Testis (tissue), 3 donors: Measurements from ENCODE around the gene MYO18A. TPM values are rescaled to one million over a fixed set of nuclear protein-coding genes. Genes with fewer than 3 reads are reported as not detected.

ENCODE experiments used
- DNase-seq: peaks from one replicate; pipeline ENCODE4 v3.0.0-alpha.2; 2019
- H3K27ac ChIP-seq, 2 donors: fragments of 200-600 bp; sonication (generic); one replicate each; pipeline ENCODE4 v1.5.1; 2019
- H3K27me3 ChIP-seq: fragments of 200-600 bp; sonication (generic); one replicate; pipeline ENCODE4 v1.5.1; 2019
- H3K36me3 ChIP-seq: fragments of 200-600 bp; sonication (generic); one replicate; pipeline ENCODE4 v1.5.1; 2017; ENCODE audit warnings: low read depth; ENCODE audit errors: missing control alignments
- H3K4me1 ChIP-seq: fragments of 200-600 bp; sonication (generic); one replicate; pipeline ENCODE4 v1.5.1; 2019
- H3K4me3 ChIP-seq, 2 donors: fragments of 200-600 bp; sonication (generic); one replicate each; pipeline ENCODE4 v1.5.1; 2017 to 2019
- H3K9me3 ChIP-seq: fragments of 200-600 bp; sonication (generic); one replicate; pipeline ENCODE4 v1.5.1; 2017
- POLR2A ChIP-seq: fragments of 450-650 bp; IDR thresholded peaks from one replicate; pipeline ENCODE4 v1.6.1; 2017; ENCODE audit warnings: antibody characterized with exemption, mild to moderate bottlenecking, moderate library complexity
- WGBS, 2 donors: methylation state at CpG; one replicate each; pipeline ENCODE4 v1.1.5; 2018; 5-methylcytosine and 5-hydroxymethylcytosine counted together
- intact Hi-C: fragments of 100-400 bp; cut with DNase I; formaldehyde crosslinking; loops from one replicate; pipeline ENCODE4 v1.15.1; 2023; ENCODE audit warnings: low total_unique reads
- polyA plus RNA-seq: library from polyadenylated mRNA; stranded (reverse); fragments of 350-450 nt; fragmentation: Illumina TruSeq; extraction: RNeasy Lipid Tissue Mini Kit (QIAGEN cat#74804); gene quantifications from one replicate; pipeline ENCODE4 v1.2.3, GENCODE V29; 2014; ENCODE audit warnings: low read depth, low replicate concordance; ENCODE audit not compliant: insufficient read depth
- total RNA-seq, 2 donors: library from RNA; depleted of rRNA; stranded (reverse); fragments of >200 nt; gene quantifications; one replicate each; pipeline ENCODE4 v1.2.3, GENCODE V29; 2016
- TF ChIP-seq, protein P1 (sequence below), 3 experiments: fragments of 450-650 bp in 2 of 3; fragments of 200-600 bp in 1 of 3; sonication (generic) in 1 of 3; IDR thresholded peaks; one replicate each; pipeline ENCODE4 v1.5.1; 2016 to 2019; ENCODE audit warnings: antibody characterized with exemption in 3 of 3, mild to moderate bottlenecking in 2 of 3, moderate library complexity in 1 of 3

MYO18A gene
- total and polyA plus RNA-seq, 3 donors from 2014 or later: 89.1 to 154 (median 91.1) TPM

DNA sequence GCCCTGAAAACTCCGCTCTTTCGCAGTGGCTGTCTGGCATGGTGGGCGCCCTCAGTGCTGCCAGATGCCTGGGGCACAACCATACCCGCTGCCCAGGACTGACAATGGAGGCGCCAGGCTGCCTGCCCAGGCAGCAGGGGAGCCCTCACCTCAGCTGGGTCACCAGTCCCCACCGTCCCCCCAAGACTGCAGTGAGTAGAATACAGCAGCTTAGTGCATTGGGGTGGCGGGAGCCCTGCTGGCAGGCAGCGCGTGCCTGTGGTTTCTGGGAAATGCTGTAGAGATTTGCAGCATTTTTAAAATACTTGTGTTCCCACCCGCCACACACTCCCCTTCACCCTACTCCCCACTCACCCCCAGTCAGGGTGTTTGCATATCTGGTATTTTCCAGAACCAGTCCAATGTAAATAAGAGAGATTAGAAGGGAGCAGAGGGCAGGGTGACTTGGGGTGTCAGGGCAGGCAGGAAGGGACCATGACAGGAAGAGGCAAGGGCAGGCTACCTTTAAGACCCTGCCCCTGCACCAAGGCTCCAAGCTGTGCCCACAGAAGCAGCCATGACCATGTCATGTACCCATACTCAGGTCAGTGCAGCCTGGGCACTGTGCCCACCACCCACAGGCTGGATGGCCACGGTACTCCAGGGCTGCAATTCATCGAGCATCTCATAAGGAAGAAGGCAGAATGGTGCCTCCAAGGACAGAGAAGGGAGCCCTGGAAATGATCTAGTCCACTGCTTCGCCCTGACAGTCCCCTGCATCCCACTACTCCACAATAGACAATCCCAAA lies 21.5 kb downstream of the MYO18A start:
- Histone ChIP-seq H3K36me3 (no peaks in the 10 kb centered on the region), H3K4me3 (no peak overlapping the region), H3K9me3 (no peaks in the 10 kb centered on the region), H3K27me3 (no peaks in the 10 kb centered on the region), H3K27ac (peak overlapping the region in 1 of 2 donors; percentile 33), H3K4me1 (peaks cover 21% of the 10 kb centered on the region)
- no peak for TF ChIP-seq POLR2A
- TF ChIP-seq, protein P1, sequence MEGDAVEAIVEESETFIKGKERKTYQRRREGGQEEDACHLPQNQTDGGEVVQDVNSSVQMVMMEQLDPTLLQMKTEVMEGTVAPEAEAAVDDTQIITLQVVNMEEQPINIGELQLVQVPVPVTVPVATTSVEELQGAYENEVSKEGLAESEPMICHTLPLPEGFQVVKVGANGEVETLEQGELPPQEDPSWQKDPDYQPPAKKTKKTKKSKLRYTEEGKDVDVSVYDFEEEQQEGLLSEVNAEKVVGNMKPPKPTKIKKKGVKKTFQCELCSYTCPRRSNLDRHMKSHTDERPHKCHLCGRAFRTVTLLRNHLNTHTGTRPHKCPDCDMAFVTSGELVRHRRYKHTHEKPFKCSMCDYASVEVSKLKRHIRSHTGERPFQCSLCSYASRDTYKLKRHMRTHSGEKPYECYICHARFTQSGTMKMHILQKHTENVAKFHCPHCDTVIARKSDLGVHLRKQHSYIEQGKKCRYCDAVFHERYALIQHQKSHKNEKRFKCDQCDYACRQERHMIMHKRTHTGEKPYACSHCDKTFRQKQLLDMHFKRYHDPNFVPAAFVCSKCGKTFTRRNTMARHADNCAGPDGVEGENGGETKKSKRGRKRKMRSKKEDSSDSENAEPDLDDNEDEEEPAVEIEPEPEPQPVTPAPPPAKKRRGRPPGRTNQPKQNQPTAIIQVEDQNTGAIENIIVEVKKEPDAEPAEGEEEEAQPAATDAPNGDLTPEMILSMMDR (IDR thresholded peaks at IDR 0.05): no peak
- no peak for DNase-seq
- intact Hi-C loops: no loop called here
- 61 to 66% methylated on average over 12 of the region's 13 CpGs for WGBS, 2 donors

DNA sequence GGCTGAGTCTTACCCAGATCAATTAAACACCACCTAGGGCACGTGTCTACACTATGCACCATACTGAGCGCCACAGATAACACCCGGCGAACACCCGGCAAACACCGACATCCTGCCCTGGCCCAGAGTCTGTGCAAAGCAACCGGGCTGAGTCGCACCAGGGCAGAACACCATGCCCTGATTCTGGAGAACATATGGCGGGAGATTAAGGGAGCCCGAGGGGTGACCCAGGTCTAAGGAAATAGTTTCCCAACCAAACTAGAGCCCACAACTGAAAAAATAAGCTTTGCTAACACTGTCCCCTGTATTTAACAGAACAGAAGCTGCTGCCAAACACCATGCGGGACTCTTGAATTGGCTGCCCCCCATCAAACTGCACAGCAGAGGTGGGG lies 22.1 kb downstream of the MYO18A start:
- H3K27ac ChIP-seq: no peak overlapping the region
- H3K4me3 ChIP-seq: no peak overlapping the region
- 69 to 79% methylated on average over 11 of the region's 11 CpGs for WGBS, 2 donors
- no peak for DNase-seq
- no peak for TF ChIP-seq POLR2A
- TF ChIP-seq, protein P1 (IDR thresholded peaks at IDR 0.05): no peak
- intact Hi-C loops: no loop called here
- no peaks in the 10 kb centered on the region for H3K27me3 ChIP-seq
- H3K9me3 ChIP-seq: no peaks in the 10 kb centered on the region
- H3K4me1 ChIP-seq: peaks cover 21% of the 10 kb centered on the region
- no peaks in the 10 kb centered on the region for H3K36me3 ChIP-seq

GRCh38 chr17:29157310-29157709 lies 22.9 kb downstream of the MYO18A start:
- TF ChIP-seq, protein P1 (IDR thresholded peaks at IDR 0.05): no peak
- TF ChIP-seq POLR2A: no peak
- no peak overlapping the region for H3K27ac ChIP-seq
- 92 to 96% methylated on average over 1 of the region's 1 CpG for WGBS, 2 donors
- H3K36me3 ChIP-seq: no peaks in the 10 kb centered on the region
- no peaks in the 10 kb centered on the region for H3K9me3 ChIP-seq
- no peak for DNase-seq
- H3K4me3 ChIP-seq: no peak overlapping the region
- no peaks in the 10 kb centered on the region for H3K27me3 ChIP-seq
- intact Hi-C loops: no loop called here
- H3K4me1 ChIP-seq: peaks cover 21% of the 10 kb centered on the region

- Histone ChIP-seq H3K9me3 (no peaks in the 10 kb centered on the region), H3K4me1 (peaks cover 21% of the 10 kb centered on the region), H3K27ac (no peak overlapping the region), H3K4me3 (no peak overlapping the region), H3K36me3 (no peaks in the 10 kb centered on the region), H3K27me3 (no peaks in the 10 kb centered on the region)
- TF ChIP-seq, protein P1 (IDR thresholded peaks at IDR 0.05): no peak
- TF ChIP-seq POLR2A: no peak
- intact Hi-C loops: no loop called here
- DNase-seq: no peak
- WGBS, 2 donors: 64 to 77% methylated on average over 6 of the region's 6 CpGs
Observed at GRCh38 chr17:29156781-29157180, 23.4 kb downstream of the MYO18A start.

DNA sequence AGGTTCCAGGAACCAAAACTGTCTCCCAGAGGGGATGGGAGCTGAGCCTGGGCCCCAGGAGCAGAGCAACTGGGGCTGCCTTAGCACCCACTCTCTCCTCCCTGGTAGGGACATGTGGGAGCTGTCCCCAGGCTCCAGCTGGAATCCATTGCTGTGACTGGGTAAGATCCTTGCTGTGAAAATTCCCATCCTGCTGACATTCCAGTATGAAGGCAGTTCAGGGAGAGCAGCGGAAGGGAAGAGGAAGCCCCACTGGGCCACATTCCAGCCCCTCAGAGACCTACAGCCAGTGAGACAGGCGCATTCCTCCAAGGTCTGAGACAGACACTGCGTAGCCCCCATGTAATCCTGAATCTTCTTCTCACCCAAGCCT lies 24.2 kb downstream of the MYO18A start:
- H3K4me1 ChIP-seq: peaks cover 21% of the 10 kb centered on the region
- intact Hi-C loops: no loop called here
- H3K27ac ChIP-seq: no peak overlapping the region
- TF ChIP-seq, protein P1 (IDR thresholded peaks at IDR 0.05): no peak
- no peak for TF ChIP-seq POLR2A
- no peaks in the 10 kb centered on the region for H3K9me3 ChIP-seq
- WGBS, 2 donors: 66 to 89% methylated on average over 2 to 3 of the region's 3 CpGs
- H3K36me3 ChIP-seq: no peaks in the 10 kb centered on the region
- no peak for DNase-seq
- H3K27me3 ChIP-seq: no peaks in the 10 kb centered on the region
- no peak overlapping the region for H3K4me3 ChIP-seq
